GM18519 (cell line): ENCODE measurements around the gene LRRC4C.

ENCODE experiments used
- ATAC-seq: cut with Tn5 transposase; IDR thresholded peaks from one replicate; pipeline ENCODE4 v1.9.1; 2021; ENCODE audit warnings: mild to moderate bottlenecking, moderate library complexity; ENCODE audit not compliant: unreplicated experiment, low FRiP score

The LRRC4C gene

DNA sequence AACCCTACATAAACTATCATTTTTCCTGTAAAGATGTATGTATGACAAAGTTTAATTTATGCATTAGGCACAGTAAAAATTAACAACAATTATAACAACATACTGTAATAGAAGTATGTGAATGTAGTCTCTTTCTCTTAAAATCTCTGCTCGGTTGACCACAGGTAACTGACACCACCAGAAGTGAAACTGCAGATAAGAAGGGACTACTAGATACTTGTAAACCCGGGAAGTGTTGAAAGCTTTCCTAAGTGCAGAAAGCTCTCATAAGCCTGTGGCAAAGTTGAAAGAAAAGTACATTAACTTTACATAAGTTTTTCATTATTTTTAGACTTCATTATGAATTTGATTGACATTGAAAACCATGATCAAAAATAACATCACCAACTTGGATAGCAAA is 1173.3 kb downstream of the LRRC4C start:
- no peak for ATAC-seq

DNA sequence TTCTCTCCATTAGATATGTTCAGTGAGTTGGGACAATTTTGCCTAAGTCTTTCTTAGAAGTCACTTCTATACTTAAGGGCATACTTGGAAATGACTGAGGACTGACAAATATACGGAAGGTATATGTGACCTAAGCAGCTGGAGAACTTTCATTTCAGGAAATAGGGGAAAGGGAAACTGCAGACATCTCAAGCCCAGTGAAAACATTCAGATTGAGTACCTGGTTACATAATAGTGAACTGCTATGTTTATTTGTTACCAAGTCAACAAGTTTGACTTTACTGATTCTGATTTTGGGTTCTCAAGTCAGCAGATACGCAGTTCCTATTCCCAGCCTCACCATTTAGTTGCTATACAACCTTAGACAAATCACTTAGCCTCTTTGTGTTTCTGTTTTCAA is 1173.9 kb downstream of the LRRC4C start:
- no peak for ATAC-seq

DNA sequence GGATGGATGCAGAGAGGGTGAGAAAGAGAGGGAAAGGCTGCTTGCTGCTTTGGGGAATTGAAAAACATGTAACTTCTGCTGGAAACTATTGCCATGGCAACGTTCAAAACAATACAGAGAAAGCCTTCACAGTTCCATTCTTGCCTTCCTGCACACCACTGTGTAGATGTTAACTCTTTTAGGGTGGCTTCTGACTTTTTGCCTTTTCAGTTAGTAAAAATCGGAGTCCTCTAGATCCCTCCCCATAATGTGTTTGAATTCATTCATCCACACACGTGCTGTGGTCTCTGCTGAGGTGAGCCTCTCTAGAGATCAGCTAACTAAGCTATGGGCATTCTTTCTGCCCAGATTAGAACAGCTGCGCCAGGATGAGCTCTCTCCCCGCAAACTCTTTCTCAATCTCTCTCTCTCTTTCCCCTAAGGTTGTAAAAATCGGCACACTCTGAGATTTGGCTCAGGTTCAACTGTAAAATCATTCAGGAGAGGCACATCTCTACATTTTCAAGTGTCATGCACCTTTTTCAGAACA is 1178.3 kb downstream of the LRRC4C start:
- no peak for ATAC-seq

DNA sequence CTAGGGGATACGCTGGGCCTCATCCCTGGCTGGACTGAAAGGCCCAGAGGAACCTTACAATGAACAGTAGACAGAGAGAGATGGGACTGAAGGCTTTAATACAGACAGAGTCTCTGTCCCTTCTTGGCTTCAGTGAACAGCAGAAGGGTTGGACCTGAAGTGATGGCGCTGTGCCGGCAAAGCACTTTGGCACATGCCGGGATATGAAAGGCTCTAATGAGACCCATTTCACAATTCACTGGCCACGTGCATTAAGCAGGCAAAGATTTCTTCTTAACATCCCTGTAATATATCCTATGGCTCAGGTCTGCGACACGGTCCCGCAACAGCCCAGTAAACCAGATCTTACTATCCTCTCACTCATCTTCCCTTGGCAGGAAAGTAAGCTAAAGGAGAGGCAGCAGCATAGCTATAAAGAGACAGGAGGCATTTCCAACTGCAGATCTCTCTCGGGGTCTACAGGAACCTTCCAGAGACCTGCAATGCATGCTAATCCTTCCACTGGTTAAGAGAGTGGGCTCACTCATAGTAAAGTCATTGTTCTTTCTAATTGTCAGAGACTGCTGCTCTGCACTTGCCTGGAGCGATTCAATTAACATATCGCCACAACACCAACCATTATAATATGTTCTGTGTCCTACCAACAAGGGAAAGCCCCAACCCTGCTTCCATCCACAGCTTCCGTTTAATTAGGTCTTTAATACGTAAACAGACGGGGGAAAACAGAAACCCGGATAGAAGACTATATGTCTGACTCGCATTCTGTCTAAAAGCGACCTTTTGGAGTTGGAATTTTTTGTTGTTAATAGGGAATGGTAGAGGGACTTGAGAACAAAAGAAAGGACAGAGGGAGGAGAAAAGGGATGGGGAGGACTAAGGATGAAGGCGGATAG is 1179.0 kb downstream of the LRRC4C start:
- ATAC-seq: no peak

DNA sequence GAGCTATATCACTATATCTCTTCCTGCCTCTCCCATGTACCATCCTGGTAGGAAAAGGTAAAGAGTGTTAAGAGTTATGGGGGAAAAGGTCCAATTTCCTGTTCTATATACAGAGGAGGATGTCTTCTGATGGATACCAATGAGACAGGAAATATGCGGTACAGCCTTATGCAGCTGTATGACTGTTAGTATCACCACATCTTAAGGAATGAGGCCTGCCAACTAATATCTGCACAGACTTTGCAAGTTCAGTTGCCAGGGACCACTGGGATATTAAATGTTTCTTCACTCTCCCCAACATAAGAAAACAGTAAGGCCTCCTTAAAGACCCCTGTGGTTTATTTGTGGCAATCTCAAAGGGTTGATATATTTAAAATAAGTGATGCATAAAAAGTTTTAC is 1182.5 kb downstream of the LRRC4C start:
- no peak for ATAC-seq

DNA sequence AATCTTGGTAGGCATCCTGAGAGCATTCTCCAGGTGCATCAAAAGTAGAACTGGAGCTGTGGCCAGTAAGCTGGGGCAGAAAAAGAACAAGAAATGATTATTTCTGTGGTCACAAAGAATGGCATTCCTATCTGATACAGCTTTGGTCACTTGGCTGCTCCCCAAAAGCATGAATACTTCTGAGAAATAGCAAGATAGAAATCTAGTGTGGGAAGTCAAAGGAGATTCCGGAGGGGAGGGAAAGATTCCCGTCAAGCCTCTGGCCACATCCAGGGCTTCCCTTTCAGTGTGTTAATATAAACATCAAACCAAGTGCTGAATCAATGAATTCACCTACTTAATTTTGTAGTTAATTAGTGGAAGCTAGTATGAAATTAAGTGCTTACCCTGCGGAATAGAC is 1185.4 kb downstream of the LRRC4C start:
- ATAC-seq: no peak

DNA sequence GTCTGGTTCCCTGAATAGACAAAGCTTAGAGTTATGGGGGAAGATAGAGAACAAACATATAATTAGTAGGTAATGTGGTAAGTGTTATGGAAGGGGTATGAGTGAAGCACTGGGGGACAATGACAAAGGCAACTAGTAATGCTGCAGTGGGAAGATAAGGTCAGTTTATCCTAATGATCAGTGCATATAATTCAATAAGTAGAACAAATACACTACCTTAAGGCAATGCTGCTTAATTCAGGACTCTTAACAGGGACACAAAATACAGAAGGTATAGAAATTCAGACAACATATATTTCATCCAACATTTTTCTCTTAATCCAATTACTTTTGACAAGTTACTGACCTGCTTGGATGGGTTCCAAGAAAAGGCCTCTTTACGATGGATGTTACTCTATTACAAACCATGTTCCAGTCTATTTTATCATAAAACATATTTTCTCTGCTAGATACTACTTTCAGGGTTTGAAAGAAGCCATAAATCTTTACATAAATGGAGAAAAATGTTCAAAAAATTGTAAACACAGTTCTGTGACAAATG is 1186.2 kb downstream of the LRRC4C start:
- no peak for ATAC-seq

DNA sequence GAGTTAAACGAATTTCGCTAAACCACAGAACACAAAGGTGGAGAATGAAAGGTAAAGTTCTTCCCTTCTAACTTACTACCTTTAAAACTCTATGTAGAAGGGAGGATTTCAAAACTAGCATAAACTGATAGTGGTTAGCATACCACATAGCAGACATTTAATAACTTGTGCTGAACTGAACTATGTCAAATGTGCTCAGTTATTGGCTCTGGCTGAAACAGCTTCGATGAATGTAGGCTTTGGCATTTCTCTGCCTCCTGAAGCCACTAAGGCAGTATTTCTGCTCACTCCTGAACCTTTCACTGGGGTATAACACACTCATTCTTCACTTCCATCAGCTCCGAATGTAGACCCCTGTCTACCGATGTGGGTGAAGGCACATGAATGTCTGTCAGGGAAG is 1188.1 kb downstream of the LRRC4C start:
- no peak for ATAC-seq

DNA sequence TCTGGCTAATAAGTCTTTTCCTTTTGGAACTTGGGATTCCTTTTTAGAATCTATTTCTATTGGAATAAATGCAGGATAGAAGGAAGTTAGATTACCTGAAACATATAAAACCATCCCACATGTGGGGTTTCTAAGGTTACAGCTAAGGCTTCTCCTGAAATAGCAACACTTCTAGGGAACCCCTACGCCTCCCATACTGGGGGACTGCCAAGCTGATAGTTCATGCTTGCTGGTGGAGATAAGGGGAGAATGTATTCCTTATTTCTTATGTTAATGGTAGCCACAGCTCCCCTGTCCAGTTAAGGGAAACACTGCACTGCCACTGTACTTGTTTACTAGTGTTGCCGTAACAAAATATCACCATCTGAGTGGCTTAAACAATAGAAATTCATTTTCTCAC is 1189.6 kb downstream of the LRRC4C start:
- ATAC-seq: no peak

DNA sequence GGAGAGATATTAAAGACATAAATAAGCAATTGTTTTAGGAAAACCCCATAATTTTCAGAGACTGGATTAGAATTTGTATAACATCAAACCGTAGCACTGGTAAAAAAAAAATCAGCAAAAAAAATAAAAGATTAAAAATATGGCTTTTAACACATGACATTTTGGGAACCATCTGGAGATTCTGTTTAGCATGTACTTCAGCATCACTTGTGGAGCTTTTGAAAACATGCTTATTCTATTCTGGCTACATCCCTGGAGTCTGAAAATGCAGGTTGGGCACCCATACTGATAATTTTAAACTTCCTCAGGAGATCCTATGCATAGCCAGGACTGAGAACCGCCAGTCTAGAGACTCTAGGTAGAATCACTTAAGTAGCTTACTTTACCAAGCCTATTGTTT is 1190.9 kb downstream of the LRRC4C start:
- ATAC-seq: no peak

DNA sequence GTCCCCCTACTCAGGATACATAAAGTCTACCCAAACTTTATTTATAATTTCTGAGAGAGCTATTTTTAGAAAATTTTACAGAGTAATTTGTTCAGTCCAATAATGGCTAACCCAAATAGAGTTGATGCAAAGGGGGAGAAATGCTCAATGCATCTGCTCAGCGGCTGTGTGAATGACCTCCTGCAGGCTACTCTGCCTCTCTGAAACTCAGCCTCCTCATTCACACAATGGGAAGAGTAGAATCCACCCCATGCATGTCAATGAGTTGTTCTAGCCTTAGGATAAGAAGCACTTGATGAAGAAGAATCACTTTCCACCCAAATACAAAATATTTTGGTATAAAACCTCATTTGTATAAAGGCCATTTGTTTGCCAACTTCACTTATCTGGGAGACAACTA is 1204.0 kb downstream of the LRRC4C start:
- no peak for ATAC-seq

DNA sequence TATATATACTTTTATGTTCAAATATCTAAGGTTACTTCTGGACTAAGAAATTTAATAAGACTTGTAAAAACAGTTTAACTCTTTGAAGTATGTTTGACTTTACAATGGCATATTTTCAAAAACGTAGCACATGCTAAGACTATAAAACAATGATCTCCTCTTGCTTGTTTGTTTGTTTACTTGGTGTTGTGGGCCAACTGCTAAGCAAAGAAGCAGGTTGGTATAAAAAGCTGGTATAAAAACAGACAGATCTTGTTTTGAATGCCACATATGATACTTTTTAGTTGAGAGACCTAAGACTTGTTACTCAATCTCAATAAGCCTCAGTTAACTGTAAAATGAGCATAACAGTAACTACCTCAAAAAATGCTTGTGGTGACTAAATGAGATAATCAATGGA is 1206.3 kb downstream of the LRRC4C start:
- ATAC-seq: no peak

DNA sequence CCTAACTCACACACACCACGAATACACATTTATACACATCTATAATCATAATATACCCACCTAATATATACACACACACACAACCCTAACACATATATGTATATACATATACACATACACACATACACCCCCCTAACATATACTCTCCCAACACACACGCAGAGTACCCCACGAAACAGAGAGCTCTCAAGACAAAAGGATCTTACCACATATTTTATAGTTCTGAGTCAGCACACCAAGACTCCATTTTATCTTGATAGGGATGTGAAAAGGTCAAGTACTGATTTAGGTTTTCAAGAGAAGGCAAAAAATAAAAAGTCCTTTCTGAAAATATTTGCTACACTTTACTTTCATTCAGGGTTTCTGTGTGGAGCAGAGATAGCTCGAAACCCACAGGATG is 1207.2 kb downstream of the LRRC4C start:
- ATAC-seq: no peak

DNA sequence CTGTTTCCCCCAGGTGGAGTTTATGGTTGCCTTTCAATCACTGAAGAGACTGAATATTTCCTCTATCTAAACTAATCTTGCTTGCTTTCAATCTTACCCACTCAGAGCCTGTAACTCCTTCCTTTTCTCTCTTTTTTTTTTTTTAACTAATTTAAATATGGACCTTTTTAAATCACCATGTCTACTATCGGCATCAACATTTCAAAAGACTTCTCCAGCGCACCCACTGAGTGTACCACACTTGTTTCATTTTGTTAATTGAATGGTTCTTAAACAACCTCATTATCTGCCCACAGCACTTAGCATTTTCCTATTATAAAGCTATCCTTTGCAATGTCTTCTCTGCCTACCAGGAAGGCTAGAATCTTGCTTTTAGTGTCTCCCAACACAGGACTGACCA is 1212.5 kb downstream of the LRRC4C start:
- no peak for ATAC-seq

DNA sequence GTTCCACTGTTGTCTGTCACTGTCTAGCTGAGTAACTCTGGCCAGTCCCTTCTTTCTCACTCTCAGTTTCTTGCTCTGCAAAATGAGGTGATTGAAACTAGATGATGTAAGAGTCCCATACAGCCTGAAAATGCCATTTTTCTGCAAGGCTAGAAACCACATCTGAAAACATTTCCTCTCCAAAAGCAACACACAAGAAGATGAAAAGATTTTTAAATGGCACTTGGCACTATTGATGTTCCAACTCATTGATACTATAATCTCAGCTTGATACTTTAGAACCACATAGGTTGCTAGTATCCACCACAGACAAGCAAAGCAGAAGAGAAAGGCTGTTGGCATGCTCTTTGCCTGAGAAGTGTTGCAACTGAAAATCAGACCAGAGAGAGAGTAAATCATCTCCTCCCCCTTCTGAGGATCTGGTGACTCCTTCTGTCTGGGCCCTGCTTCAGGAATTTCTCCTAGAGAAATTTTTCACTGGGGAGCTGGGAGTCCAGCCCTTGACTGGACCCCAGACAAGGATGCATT is 1217.9 kb downstream of the LRRC4C start:
- ATAC-seq: peak; percentile 98

DNA sequence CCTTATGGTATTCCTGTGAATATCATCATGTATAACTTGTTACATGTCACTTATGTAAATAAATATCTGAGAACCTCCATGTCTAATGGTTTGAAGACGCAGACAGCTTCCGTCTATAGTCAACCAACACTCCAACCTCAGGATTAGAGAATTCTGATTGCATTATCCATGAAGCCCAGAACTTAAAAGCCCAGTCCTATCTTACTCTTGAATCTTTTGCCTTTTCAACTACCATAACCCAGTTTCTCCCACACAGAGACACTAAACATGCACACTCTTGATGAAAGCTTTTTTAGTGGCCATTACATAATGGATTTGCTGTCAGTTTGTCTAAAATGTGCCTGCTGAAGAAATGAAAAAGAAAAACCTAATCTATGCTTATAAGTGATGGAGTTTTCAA is 1219.2 kb downstream of the LRRC4C start:
- ATAC-seq: no peak

DNA sequence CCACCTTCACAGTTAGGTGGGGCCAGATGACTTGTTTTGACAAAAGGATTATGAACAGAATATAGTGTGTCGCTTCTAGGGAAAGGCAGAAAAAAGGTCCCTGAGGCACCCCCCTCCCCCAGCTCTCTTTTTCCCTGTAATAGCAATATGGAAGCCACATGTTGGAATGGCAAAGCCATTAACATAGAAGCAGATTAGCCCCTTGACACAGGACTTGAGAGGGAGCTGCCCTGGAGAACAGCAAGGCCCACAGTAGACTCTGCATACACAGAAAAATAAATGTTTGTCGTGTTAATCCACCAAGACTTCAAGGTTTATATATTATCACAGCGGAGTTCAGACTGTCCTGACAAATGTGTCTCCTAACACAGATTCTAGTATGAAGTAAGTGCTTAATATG is 1222.9 kb downstream of the LRRC4C start:
- ATAC-seq: no peak

DNA sequence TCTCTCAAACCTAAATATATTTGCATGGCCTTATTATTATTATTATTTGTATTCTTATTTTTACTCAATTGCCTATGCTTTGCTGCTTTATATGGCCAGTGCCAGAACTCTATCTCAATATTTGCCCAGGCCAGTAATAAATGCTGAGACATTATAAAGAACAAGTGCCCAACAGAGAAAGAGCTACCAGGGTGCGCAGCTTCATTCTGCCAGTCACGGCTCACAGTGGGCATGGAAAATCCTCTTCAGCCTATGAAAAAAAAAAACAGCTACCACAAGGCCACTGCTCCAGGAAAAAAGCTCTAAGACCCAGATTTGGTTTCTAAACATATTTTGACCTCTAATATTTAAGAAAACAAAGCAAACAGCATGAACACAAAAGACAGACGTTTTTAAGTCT is 1223.6 kb downstream of the LRRC4C start:
- no peak for ATAC-seq

DNA sequence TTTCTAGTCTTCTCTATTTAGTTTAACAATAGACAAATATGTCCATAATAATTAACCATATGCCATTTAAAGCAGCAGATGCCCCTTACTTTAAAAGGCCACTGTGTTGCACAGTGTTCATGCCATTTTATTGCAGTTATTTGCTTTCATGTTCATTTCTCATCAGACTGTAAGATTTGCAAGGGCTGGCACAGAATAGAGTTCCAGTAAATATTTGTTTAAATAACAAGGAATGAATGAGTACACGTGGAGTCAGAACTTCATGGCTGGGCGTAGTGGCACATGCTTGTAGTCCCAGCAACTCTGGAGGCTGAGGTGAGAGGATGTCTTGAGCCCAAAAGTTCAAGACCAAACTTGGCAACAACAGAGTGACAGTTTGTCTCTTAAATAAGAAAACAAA is 1228.6 kb downstream of the LRRC4C start:
- no peak for ATAC-seq

DNA sequence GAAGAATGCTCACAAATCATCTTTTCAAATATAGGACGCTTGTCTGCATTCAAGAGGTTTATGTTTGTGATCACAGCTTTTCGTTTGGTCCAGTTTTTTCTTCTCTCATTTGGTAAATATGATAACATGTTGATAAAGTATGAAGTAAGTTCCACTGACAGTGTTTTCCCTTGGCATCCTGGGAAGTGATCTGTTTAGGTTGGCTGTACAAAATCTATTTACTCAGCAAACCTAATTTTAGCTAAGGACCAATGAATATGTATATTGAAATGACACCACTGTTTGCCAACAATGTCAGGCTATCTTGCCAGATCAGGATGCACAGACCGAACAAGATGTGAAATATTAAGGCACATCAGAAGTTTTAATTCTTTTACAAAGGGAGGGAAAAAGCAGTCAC is 1230.8 kb downstream of the LRRC4C start:
- no peak for ATAC-seq

DNA sequence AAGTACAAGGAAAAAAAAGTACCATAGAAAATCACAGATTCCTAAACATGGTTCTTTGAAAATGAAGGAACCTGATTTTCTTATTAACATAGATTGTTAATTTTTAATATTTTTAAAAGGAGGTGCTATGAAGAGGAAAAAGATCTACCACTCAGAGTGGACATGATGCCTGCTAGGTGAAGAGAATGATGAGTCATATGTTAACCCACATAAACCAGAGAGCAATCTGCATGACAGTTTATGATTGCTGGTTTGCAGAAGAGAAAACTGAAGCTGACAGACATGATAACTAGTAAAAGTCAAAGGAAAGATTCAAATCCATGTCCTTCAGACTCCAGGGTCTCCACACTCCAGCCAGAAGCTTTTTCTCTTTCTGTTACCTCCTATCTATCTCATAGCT is 1231.7 kb downstream of the LRRC4C start:
- peak; percentile 96 for ATAC-seq

DNA sequence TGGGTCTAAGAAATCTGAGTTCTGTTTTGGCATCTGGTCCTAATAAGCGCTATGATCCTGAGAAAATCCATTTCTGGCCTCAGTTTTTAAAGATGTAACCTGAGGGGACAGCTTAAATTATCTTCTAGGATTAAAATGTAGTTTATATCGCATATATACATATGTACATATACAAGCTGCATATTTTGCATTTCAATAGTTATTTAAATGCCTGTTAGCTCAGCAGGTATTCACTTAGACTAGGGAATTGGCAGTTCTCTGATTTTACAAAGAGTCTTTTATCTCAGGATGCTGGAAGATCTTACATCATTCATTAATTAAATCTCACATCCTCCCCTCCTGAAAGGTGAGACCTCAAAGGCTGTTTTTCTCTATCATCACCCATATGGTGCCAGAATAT is 1232.8 kb downstream of the LRRC4C start:
- no peak for ATAC-seq
